ENCODE results near the gene PLEKHM3. TPM values are rescaled to one million over a fixed set of nuclear protein-coding genes. Genes with fewer than 3 reads are reported as not detected.
A peak's percentile ranks its signal among the peaks of the same experiment; 100 is the strongest.

The PLEKHM3 gene
- total and polyA plus RNA-seq, 2 of the 13 experiments (the other 11 are each of a cell fraction or from before 2014, with no cell fraction given): 4.5 to 4.7 TPM

DNA sequence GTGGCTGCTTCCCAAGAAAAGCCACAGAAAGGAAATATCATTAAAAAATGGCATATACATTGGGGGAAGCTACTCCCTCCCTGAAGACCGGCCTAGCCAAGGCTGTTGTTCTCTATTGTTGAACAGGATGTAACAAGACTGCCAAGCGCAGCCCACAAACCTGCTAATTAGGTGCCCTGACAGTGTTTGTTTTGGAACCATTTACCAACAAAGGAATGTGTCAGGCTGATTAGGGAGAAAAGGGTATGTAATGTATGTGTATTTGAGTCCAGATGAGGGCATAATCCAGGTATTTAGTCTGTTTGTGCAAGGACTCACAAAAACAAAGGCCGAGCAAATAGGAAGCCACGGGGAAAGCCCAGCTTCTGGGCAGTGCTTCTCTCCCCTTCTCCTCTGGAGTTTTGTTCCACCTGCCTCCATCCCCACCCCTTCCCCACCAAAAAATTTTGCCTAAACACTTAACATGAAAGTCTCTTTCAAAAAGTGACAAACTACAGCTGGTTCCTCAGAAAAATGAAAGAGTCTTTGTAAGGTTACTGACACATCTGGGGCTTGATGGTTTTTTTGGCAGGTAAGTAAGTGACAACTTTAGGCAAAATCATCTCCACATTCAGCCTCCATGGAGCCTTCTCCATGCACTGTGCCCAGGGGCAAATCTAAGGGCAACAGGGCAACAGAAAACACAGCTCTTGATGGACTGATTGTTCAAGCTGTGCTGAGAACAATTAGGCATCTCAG, 177.4 kb downstream of the PLEKHM3 start (continued):
- TF ChIP-seq, protein P1, sequence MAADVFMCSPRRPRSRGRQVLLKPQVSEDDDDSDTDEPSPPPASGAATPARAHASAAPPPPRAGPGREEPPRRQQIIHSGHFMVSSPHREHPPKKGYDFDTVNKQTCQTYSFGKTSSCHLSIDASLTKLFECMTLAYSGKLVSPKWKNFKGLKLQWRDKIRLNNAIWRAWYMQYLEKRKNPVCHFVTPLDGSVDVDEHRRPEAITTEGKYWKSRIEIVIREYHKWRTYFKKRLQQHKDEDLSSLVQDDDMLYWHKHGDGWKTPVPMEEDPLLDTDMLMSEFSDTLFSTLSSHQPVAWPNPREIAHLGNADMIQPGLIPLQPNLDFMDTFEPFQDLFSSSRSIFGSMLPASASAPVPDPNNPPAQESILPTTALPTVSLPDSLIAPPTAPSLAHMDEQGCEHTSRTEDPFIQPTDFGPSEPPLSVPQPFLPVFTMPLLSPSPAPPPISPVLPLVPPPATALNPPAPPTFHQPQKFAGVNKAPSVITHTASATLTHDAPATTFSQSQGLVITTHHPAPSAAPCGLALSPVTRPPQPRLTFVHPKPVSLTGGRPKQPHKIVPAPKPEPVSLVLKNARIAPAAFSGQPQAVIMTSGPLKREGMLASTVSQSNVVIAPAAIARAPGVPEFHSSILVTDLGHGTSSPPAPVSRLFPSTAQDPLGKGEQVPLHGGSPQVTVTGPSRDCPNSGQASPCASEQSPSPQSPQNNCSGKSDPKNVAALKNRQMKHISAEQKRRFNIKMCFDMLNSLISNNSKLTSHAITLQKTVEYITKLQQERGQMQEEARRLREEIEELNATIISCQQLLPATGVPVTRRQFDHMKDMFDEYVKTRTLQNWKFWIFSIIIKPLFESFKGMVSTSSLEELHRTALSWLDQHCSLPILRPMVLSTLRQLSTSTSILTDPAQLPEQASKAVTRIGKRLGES (CRISPR knock-in tag; IDR thresholded peaks at IDR 0.05; ENCODE audit: borderline replicate concordance): no peak
- TF ChIP-seq, protein P2, sequence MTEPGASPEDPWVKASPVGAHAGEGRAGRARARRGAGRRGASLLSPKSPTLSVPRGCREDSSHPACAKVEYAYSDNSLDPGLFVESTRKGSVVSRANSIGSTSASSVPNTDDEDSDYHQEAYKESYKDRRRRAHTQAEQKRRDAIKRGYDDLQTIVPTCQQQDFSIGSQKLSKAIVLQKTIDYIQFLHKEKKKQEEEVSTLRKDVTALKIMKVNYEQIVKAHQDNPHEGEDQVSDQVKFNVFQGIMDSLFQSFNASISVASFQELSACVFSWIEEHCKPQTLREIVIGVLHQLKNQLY (CRISPR knock-in tag; IDR thresholded peaks at IDR 0.05): peak; percentile 93
- TF ChIP-seq, protein P3, sequence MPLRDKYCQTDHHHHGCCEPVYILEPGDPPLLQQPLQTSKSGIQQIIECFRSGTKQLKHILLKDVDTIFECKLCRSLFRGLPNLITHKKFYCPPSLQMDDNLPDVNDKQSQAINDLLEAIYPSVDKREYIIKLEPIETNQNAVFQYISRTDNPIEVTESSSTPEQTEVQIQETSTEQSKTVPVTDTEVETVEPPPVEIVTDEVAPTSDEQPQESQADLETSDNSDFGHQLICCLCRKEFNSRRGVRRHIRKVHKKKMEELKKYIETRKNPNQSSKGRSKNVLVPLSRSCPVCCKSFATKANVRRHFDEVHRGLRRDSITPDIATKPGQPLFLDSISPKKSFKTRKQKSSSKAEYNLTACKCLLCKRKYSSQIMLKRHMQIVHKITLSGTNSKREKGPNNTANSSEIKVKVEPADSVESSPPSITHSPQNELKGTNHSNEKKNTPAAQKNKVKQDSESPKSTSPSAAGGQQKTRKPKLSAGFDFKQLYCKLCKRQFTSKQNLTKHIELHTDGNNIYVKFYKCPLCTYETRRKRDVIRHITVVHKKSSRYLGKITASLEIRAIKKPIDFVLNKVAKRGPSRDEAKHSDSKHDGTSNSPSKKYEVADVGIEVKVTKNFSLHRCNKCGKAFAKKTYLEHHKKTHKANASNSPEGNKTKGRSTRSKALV (CRISPR knock-in tag; IDR thresholded peaks at IDR 0.05): no peak
- TF ChIP-seq, protein P4, sequence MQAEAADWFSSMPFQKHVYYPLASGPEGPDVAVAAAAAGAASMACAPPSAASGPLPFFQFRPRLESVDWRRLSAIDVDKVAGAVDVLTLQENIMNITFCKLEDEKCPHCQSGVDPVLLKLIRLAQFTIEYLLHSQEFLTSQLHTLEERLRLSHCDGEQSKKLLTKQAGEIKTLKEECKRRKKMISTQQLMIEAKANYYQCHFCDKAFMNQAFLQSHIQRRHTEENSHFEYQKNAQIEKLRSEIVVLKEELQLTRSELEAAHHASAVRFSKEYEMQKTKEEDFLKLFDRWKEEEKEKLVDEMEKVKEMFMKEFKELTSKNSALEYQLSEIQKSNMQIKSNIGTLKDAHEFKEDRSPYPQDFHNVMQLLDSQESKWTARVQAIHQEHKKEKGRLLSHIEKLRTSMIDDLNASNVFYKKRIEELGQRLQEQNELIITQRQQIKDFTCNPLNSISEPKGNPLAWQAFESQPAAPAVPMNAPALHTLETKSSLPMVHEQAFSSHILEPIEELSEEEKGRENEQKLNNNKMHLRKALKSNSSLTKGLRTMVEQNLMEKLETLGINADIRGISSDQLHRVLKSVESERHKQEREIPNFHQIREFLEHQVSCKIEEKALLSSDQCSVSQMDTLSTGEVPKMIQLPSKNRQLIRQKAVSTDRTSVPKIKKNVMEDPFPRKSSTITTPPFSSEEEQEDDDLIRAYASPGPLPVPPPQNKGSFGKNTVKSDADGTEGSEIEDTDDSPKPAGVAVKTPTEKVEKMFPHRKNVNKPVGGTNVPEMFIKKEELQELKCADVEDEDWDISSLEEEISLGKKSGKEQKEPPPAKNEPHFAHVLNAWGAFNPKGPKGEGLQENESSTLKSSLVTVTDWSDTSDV (CRISPR knock-in tag; IDR thresholded peaks at IDR 0.05): no peak
- TF ChIP-seq, protein P5, sequence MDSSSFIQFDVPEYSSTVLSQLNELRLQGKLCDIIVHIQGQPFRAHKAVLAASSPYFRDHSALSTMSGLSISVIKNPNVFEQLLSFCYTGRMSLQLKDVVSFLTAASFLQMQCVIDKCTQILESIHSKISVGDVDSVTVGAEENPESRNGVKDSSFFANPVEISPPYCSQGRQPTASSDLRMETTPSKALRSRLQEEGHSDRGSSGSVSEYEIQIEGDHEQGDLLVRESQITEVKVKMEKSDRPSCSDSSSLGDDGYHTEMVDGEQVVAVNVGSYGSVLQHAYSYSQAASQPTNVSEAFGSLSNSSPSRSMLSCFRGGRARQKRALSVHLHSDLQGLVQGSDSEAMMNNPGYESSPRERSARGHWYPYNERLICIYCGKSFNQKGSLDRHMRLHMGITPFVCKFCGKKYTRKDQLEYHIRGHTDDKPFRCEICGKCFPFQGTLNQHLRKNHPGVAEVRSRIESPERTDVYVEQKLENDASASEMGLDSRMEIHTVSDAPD (CRISPR knock-in tag; IDR thresholded peaks at IDR 0.05): peak; percentile 86; the same call in 1 of the 2 replicates
- TF ChIP-seq, protein P6, sequence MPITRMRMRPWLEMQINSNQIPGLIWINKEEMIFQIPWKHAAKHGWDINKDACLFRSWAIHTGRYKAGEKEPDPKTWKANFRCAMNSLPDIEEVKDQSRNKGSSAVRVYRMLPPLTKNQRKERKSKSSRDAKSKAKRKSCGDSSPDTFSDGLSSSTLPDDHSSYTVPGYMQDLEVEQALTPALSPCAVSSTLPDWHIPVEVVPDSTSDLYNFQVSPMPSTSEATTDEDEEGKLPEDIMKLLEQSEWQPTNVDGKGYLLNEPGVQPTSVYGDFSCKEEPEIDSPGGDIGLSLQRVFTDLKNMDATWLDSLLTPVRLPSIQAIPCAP (CRISPR knock-in tag; IDR thresholded peaks at IDR 0.05; ENCODE audit: low read depth): no peak
- TF ChIP-seq, protein P7, sequence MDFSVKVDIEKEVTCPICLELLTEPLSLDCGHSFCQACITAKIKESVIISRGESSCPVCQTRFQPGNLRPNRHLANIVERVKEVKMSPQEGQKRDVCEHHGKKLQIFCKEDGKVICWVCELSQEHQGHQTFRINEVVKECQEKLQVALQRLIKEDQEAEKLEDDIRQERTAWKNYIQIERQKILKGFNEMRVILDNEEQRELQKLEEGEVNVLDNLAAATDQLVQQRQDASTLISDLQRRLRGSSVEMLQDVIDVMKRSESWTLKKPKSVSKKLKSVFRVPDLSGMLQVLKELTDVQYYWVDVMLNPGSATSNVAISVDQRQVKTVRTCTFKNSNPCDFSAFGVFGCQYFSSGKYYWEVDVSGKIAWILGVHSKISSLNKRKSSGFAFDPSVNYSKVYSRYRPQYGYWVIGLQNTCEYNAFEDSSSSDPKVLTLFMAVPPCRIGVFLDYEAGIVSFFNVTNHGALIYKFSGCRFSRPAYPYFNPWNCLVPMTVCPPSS (IDR thresholded peaks at IDR 0.05): no peak
- TF ChIP-seq, protein P8, sequence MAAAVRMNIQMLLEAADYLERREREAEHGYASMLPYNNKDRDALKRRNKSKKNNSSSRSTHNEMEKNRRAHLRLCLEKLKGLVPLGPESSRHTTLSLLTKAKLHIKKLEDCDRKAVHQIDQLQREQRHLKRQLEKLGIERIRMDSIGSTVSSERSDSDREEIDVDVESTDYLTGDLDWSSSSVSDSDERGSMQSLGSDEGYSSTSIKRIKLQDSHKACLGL (CRISPR knock-in tag; IDR thresholded peaks at IDR 0.05): no peak
- TF ChIP-seq ZNF547 (CRISPR knock-in tag; IDR thresholded peaks at IDR 0.05) (no peak; the same call in 1 of the 2 replicates), HIVEP1 (CRISPR knock-in tag; IDR thresholded peaks at IDR 0.05) (peak; percentile 78; the same call in 1 of the 2 replicates), HMG20B (CRISPR knock-in tag; conservative IDR thresholded peaks at IDR 0.05) (peak; percentile 91)

Measured in HepG2 (cell line).